Activated CD4-positive, CD25-positive, alpha-beta regulatory T cell treated with anti-CD3 and anti-CD28 coated beads, Interleukin-2, amount 50 U/mL, for 72 hours (primary cell): Measurements from ENCODE around the gene NNMT.

Experiments used
- DNase-seq: peaks from one replicate; pipeline ENCODE4 v3.0.0; 2021

The NNMT gene

GRCh38 chr11:114353443-114353842 lies 57.2 kb downstream of the NNMT start:
- no peak for DNase-seq

GRCh38 chr11:114354076-114354475 lies 57.9 kb downstream of the NNMT start:
- no peak for DNase-seq

- DNase-seq: no peak
Measured at GRCh38 chr11:114358716-114359115, 62.5 kb downstream of the NNMT start.

- DNase-seq: no peak
Measured at GRCh38 chr11:114359342-114359741, 63.1 kb downstream of the NNMT start.

GRCh38 chr11:114362326-114362725 lies 66.1 kb downstream of the NNMT start:
- DNase-seq: no peak

- no peak for DNase-seq
Measured at GRCh38 chr11:114362958-114363357, 66.8 kb downstream of the NNMT start.
